NB4 (cell line): ENCODE data around the gene BLOC1S1.
A peak's percentile ranks its signal among the peaks of the same experiment; 100 is the strongest.

Experiments
- DNase-seq: peaks from one replicate; pipeline ENCODE4 v3.0.0; 2010; ENCODE audit warnings: low read depth
- H3K4me3 ChIP-seq: one replicate; pipeline ENCODE4 v1.5.1; 2011; ENCODE audit warnings: mild to moderate bottlenecking, low read depth, low read length, moderate library complexity
- MYC ChIP-seq: IDR thresholded peaks from 2 replicates; pipeline ENCODE4 v1.6.1; 2011; ENCODE audit warnings: low read depth, low read length
- POLR2A ChIP-seq: IDR thresholded peaks from 2 replicates; pipeline ENCODE4 v1.6.1; 2011; ENCODE audit warnings: mild to moderate bottlenecking; ENCODE audit not compliant: insufficient read length; ENCODE audit errors: extremely low read depth
- TF ChIP-seq, protein P1 (sequence below): IDR thresholded peaks from one replicate; pipeline ENCODE4 v1.5.1; 2012; ENCODE audit warnings: low read depth, low read length
- TF ChIP-seq, protein P2 (sequence below): IDR thresholded peaks from 2 replicates; pipeline ENCODE4 v1.6.1; 2011; ENCODE audit warnings: low read depth, low read length

The BLOC1S1 gene

GRCh38 chr12:55733021-55733555 lies 17.2 kb downstream of the BLOC1S1 start:
- no peak for DNase-seq

GRCh38 chr12:55733858-55734257 lies 18.0 kb downstream of the BLOC1S1 start:
- DNase-seq, result no peak
- TF ChIP-seq POLR2A (no peak), MYC (no peak)
- TF ChIP-seq, protein P1, sequence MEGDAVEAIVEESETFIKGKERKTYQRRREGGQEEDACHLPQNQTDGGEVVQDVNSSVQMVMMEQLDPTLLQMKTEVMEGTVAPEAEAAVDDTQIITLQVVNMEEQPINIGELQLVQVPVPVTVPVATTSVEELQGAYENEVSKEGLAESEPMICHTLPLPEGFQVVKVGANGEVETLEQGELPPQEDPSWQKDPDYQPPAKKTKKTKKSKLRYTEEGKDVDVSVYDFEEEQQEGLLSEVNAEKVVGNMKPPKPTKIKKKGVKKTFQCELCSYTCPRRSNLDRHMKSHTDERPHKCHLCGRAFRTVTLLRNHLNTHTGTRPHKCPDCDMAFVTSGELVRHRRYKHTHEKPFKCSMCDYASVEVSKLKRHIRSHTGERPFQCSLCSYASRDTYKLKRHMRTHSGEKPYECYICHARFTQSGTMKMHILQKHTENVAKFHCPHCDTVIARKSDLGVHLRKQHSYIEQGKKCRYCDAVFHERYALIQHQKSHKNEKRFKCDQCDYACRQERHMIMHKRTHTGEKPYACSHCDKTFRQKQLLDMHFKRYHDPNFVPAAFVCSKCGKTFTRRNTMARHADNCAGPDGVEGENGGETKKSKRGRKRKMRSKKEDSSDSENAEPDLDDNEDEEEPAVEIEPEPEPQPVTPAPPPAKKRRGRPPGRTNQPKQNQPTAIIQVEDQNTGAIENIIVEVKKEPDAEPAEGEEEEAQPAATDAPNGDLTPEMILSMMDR, result no peak
- TF ChIP-seq, protein P2, sequence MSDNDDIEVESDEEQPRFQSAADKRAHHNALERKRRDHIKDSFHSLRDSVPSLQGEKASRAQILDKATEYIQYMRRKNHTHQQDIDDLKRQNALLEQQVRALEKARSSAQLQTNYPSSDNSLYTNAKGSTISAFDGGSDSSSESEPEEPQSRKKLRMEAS, result no peak
- no peak overlapping the region for H3K4me3 ChIP-seq

More at GRCh38 chr12:55733021-55733555, 17.2 kb downstream of the BLOC1S1 start:
- H3K4me3 ChIP-seq, result no peak overlapping the region
- TF ChIP-seq MYC, result no peak
- TF ChIP-seq, protein P2, result no peak

DNA sequence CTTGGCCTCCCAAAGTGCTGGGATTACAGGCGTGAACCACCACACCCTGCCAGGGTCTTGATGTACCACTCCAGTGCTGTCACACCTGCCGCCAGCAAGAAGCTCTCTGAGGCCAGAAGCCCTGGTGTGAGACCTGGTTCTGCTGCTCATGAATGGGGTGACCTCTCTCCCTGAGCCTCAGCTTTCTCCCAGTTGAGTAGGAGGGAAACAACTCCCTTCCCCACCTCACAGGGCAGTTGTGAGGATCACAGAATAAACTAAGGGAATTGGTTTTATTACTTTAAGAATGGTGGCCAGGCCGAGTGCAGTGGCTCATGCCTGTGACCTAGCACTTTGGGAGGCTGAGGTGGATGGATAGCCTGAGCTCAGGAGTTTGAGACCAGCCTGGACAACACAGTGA lies 18.7 kb downstream of the BLOC1S1 start:
- TF ChIP-seq POLR2A (no peak), MYC (no peak)
- TF ChIP-seq, protein P2, result no peak
- TF ChIP-seq, protein P1, result no peak

GRCh38 chr12:55736076-55736475 lies 20.2 kb downstream of the BLOC1S1 start:
- DNase-seq, result no peak
- H3K4me3 ChIP-seq, result no peak overlapping the region
- no peak for TF ChIP-seq MYC
- TF ChIP-seq, protein P2, result no peak
- TF ChIP-seq POLR2A, result no peak
- TF ChIP-seq, protein P1, result no peak

More for the DNA sequence above, 18.7 kb downstream of the BLOC1S1 start:
- no peak for DNase-seq
- H3K4me3 ChIP-seq, result no peak overlapping the region

DNA sequence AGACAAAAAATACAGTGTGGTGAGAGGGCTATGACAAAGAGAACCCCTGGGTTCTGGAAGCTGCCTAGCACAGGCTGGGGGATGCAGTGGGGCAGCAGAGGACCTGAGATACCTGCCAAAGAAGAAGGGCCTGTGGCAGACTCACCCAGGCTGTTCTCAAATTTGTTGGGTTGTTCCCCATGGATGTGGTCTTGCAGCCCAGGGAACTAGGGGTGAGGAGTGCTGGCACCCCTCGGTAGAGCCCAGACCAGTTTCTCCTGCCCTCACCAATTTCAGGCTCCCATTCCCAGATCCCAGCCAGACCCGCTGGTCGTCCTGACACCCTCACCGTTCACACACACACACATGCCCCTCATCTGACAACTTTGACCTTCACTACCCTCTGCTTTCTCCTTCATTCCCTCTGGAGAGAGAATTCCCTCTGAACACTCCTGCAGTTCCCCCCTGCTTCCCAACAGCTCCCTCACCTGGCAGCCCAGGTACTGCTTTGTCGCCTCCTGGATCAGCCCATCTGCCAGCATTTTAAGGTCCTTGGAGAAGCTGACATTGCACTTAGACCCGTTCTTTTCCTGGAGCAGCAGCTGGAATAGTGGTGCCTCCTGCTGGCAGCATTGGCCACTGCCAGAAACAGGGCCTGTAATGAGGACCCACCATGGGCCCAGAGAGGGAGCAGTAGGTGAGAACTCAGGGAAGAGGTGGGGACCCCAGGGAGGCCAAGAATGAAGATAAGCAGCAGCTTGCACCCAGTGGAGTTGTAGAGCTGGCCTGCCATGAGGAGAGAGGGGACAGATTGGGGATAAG lies 21.1 kb downstream of the BLOC1S1 start:
- peak; percentile 78 for DNase-seq
- TF ChIP-seq, protein P1, result peak; percentile 94
- TF ChIP-seq MYC, result no peak
- TF ChIP-seq, protein P2, result 0 out of 2 replicates have a peak, but pooled peaks have one; percentile 39
- no peak for TF ChIP-seq POLR2A
- no peak overlapping the region for H3K4me3 ChIP-seq

DNA sequence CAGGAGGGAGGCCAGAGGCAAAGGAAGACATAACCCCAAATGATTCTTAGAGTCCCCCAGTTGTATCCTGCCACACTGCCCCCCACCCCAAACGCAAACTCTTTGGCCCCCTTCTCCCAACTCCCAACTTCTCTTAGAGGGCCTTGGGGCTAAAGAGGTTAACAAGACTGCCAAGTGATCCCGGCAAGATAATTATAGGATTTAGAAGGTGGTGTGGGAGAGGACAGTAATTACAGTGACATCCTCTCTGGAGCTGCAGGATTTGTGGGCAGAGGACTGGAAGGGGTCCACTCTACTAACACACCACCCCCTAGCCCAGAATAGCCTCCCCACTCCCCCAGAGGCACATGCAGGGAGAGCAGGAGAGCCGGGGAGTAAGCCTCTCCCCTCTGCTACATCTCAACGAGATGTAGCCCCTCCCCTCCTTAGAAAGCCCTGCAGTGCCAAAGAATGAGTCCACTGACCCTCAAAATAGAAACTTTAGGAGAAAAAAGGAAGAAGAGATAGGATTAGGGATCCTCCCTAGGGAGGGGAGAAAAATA lies 21.8 kb downstream of the BLOC1S1 start:
- H3K4me3 ChIP-seq, result peak overlapping the region; percentile 75
- no peak for TF ChIP-seq POLR2A
- no peak for TF ChIP-seq MYC
- TF ChIP-seq, protein P1, result no peak
- TF ChIP-seq, protein P2, result no peak
- DNase-seq, result no peak
